Upper lobe of left lung (tissue), 4 donors: ENCODE data around the gene MRPL2.

Experiments used
- CTCF ChIP-seq, 6 experiments: fragments of 450-650 bp in 4 of 6; fragments of 200-600 bp in 2 of 6; sonication (generic) in 2 of 6; IDR thresholded peaks; one replicate each; pipeline ENCODE4 v1.5.1; 2016 to 2019; ENCODE audit warnings: antibody characterized with exemption in 6 of 6
- POLR2A ChIP-seq, 4 donors: fragments of 450-650 bp; IDR thresholded peaks; one replicate each; pipeline ENCODE4 v1.5.1; 2016 to 2017; ENCODE audit warnings: antibody characterized with exemption in 4 of 4, mild to moderate bottlenecking in 2 of 4

GRCh38 chr6:43016943-43017334, 42.3 kb downstream of the MRPL2 start:
- TF ChIP-seq CTCF (IDR thresholded peaks at IDR 0.05) (no peak), POLR2A (IDR thresholded peaks at IDR 0.05) (no peak)
